A549 treated with DMSO at 1 μM for 4 hours (cell line): Measurements from ENCODE around the gene MAGOHB. TPM values are rescaled to one million over a fixed set of nuclear protein-coding genes. Genes with fewer than 3 reads are reported as not detected.

ENCODE experiments used
- total RNA-seq: library from RNA; stranded (reverse); fragments of 200-300 nt; extraction: Qiagen RNA extraction; gene quantifications from 5 replicates; pipeline ENCODE4 v1.2.3, GENCODE V29; 2022; ENCODE audit warnings: low read depth

The MAGOHB gene
- 48.3 to 56.6 TPM (median 52.1 TPM) in 5 replicates for total RNA-seq

GRCh38 chr12:10613349-10614055, at the start of gene MAGOHB:
TSS of gene MAGOHB (minus strand) at chr12:10613609. CDS start at chr12:10613532, 77 bp downstream.

Other genes with a start within 250 kb of the MAGOHB start
- not detected in 5 replicates for gene KLRK1, start 223.6 kb downstream of the MAGOHB start, total RNA-seq
- not detected in 5 replicates for gene KLRC4, start 203.9 kb downstream of the MAGOHB start, total RNA-seq
- gene KLRC3, start 193.0 kb downstream of the MAGOHB start, total RNA-seq: 0.21 to 0.36 TPM in 2 of 5 replicates, not detected in the others
- 1.2 to 2.0 TPM (median 1.4 TPM) in 5 replicates for gene KLRC2, start 177.6 kb downstream of the MAGOHB start, total RNA-seq
- gene KLRC1, start 160.2 kb downstream of the MAGOHB start, total RNA-seq: not detected in 5 replicates
- 0.45 to 0.70 TPM (median 0.67 TPM) in 5 replicates for gene EIF2S3B, start 107.7 kb downstream of the MAGOHB start, total RNA-seq
- 0.14 to 0.54 TPM (median 0.28 TPM) in 5 replicates for gene STYK1, start 60.4 kb upstream of the MAGOHB start, total RNA-seq
- 260 to 283 TPM (median 272 TPM) in 5 replicates for gene YBX3, start 109.7 kb upstream of the MAGOHB start, total RNA-seq
- gene TAS2R7, start 189.0 kb upstream of the MAGOHB start, total RNA-seq: not detected in 5 replicates
- gene TAS2R8, start 193.7 kb upstream of the MAGOHB start, total RNA-seq: not detected in 5 replicates
- gene TAS2R9, start 196.6 kb upstream of the MAGOHB start, total RNA-seq: not detected in 5 replicates
- 0.09 to 0.13 TPM in 2 of 5 replicates, not detected in the others for gene TAS2R10, start 212.7 kb upstream of the MAGOHB start, total RNA-seq
- 1.6 to 3.5 TPM (median 3.1 TPM) in 5 replicates for gene PRR4, start 235.9 kb upstream of the MAGOHB start, total RNA-seq